HG02840 (cell line): ENCODE measurements around the gene FAM227A.
"Not testable (repeated sequence)": the region's sequence is repeated elsewhere in the genome, so short reads cannot be mapped to it uniquely, and the experiment has no call there.

Experiments used
- ATAC-seq: cut with Tn5 transposase; IDR thresholded peaks from one replicate; pipeline ENCODE4 v1.9.1; 2021; ENCODE audit warnings: mild to moderate bottlenecking, moderate library complexity, moderate number of reproducible peaks; ENCODE audit not compliant: unreplicated experiment, low FRiP score

FAM227A gene

GRCh38 chr22:38612217-38613006 is 43.8 kb downstream of the FAM227A start:
- no peak for ATAC-seq

- ATAC-seq = no peak
Measured at GRCh38 chr22:38611559-38611958, 44.6 kb downstream of the FAM227A start.

- no peak for ATAC-seq
Measured at GRCh38 chr22:38610234-38610633, 46.0 kb downstream of the FAM227A start.

- ATAC-seq = no peak
Measured at GRCh38 chr22:38608992-38609750, 47.0 kb downstream of the FAM227A start.

GRCh38 chr22:38607680-38608079 is 48.5 kb downstream of the FAM227A start:
- ATAC-seq = no peak

GRCh38 chr22:38602166-38602565 is 54.0 kb downstream of the FAM227A start:
- no peak for ATAC-seq

GRCh38 chr22:38601221-38601764 is 54.9 kb downstream of the FAM227A start:
- ATAC-seq = no peak

- no peak for ATAC-seq
Measured at GRCh38 chr22:38599466-38599865, 56.7 kb downstream of the FAM227A start.

GRCh38 chr22:38582923-38583322 is 73.3 kb downstream of the FAM227A start:
- ATAC-seq = not testable (repeated sequence)

GRCh38 chr22:38578505-38578904 is 77.7 kb downstream of the FAM227A start:
- no peak for ATAC-seq

GRCh38 chr22:38572065-38572464 is 84.1 kb downstream of the FAM227A start:
- ATAC-seq = no peak

- no peak for ATAC-seq
Measured at GRCh38 chr22:38570779-38571364, 85.3 kb downstream of the FAM227A start.

GRCh38 chr22:38569972-38570778 is 86.0 kb downstream of the FAM227A start, which contains the start of gene DMC1:
DMC1 (minus strand) TSS chr22:38570183; CDS start chr22:38568256, 1,927 bp downstream.
- ATAC-seq = no peak

GRCh38 chr22:38569181-38569971 is 86.8 kb downstream of the FAM227A start:
- no peak for ATAC-seq

- no peak for ATAC-seq
Measured at GRCh38 chr22:38567531-38568285, 88.5 kb downstream of the FAM227A start.

- ATAC-seq = no peak
Measured at GRCh38 chr22:38566726-38567504, 89.3 kb downstream of the FAM227A start.

- ATAC-seq = no peak
Measured at GRCh38 chr22:38565441-38565840, 90.8 kb downstream of the FAM227A start.

- ATAC-seq = no peak
Measured at GRCh38 chr22:38564669-38565068, 91.5 kb downstream of the FAM227A start.
